Mononuclear cell (primary cell): ENCODE data around the gene PTPN13. TPM values are rescaled to one million over a fixed set of nuclear protein-coding genes. Genes with fewer than 3 reads are reported as not detected.

Experiments
- H3K27me3 ChIP-seq: 2 replicates; pipeline ENCODE4 v1.6.0; 2011; ENCODE audit warnings: low read length, control low read depth; ENCODE audit not compliant: insufficient read depth
- H3K4me1 ChIP-seq: 2 replicates; pipeline ENCODE4 v1.5.1; 2011; ENCODE audit warnings: mild to moderate bottlenecking, low read length, control low read depth; ENCODE audit not compliant: insufficient read depth
- H3K4me3 ChIP-seq: 2 replicates; pipeline ENCODE4 v1.5.1; 2011; ENCODE audit warnings: mild to moderate bottlenecking, low read length, moderate library complexity
- H3K9me3 ChIP-seq: 2 replicates; pipeline ENCODE4 v1.5.1; 2011; ENCODE audit warnings: low read depth, mild to moderate bottlenecking, control low read depth, low read length
- total RNA-seq: library from RNA; depleted of rRNA; stranded (reverse); fragments of >200 nt; gene quantifications from one replicate; pipeline ENCODE4 v1.2.3, GENCODE V29; 2012

PTPN13 gene
- total RNA-seq, 1 donor = 2.2 TPM

- no peaks in the 10 kb centered on the region for H3K9me3 ChIP-seq
Observed at GRCh38 chr4:86579941-86580340, 14.2 kb upstream of the PTPN13 start.

GRCh38 chr4:86582410-86582809 lies 11.7 kb upstream of the PTPN13 start:
- no peaks in the 10 kb centered on the region for H3K9me3 ChIP-seq
- H3K4me1 ChIP-seq = peaks cover 18% of the 10 kb centered on the region
- H3K4me3 ChIP-seq = no peak overlapping the region
- H3K27me3 ChIP-seq = no peaks in the 10 kb centered on the region

More at GRCh38 chr4:86579941-86580340, 14.2 kb upstream of the PTPN13 start:
- H3K4me3 ChIP-seq = no peak overlapping the region
- H3K4me1 ChIP-seq = no peaks in the 10 kb centered on the region
- H3K27me3 ChIP-seq = no peaks in the 10 kb centered on the region

- Histone ChIP-seq H3K4me1 (peaks cover 18% of the 10 kb centered on the region), H3K27me3 (no peaks in the 10 kb centered on the region), H3K9me3 (no peaks in the 10 kb centered on the region), H3K4me3 (no peak overlapping the region)
Observed at GRCh38 chr4:86586160-86586572, 7.9 kb upstream of the PTPN13 start.

GRCh38 chr4:86586626-86587380 lies 7.3 kb upstream of the PTPN13 start:
- no peaks in the 10 kb centered on the region for H3K27me3 ChIP-seq
- no peak overlapping the region for H3K4me3 ChIP-seq
- no peaks in the 10 kb centered on the region for H3K9me3 ChIP-seq

GRCh38 chr4:86587381-86588140 lies 6.6 kb upstream of the PTPN13 start:
- H3K9me3 ChIP-seq = no peaks in the 10 kb centered on the region
- H3K4me1 ChIP-seq = peaks cover 18% of the 10 kb centered on the region
- H3K4me3 ChIP-seq = no peak overlapping the region
- peaks cover 5% of the 10 kb centered on the region for H3K27me3 ChIP-seq

More at GRCh38 chr4:86586626-86587380, 7.3 kb upstream of the PTPN13 start:
- peaks cover 18% of the 10 kb centered on the region for H3K4me1 ChIP-seq

GRCh38 chr4:86592553-86593249 lies 1.4 kb upstream of the PTPN13 start:
- Histone ChIP-seq H3K4me3 (no peak overlapping the region), H3K9me3 (no peaks in the 10 kb centered on the region), H3K4me1 (peaks cover 22% of the 10 kb centered on the region), H3K27me3 (peaks cover 54% of the 10 kb centered on the region)

- Histone ChIP-seq H3K9me3 (no peaks in the 10 kb centered on the region), H3K4me1 (peaks cover 22% of the 10 kb centered on the region), H3K4me3 (peak overlapping the region; percentile 43), H3K27me3 (peaks cover 55% of the 10 kb centered on the region)
Observed at GRCh38 chr4:86594559-86595425, 677 bp downstream of the PTPN13 start.

GRCh38 chr4:86595426-86595805 lies 1.3 kb downstream of the PTPN13 start:
- no peaks in the 10 kb centered on the region for H3K9me3 ChIP-seq
- peaks cover 55% of the 10 kb centered on the region for H3K27me3 ChIP-seq
- peak overlapping the region; percentile 43 for H3K4me3 ChIP-seq
- H3K4me1 ChIP-seq = peaks cover 22% of the 10 kb centered on the region

GRCh38 chr4:86596807-86597206 lies 2.7 kb downstream of the PTPN13 start:
- Histone ChIP-seq H3K27me3 (peaks cover 55% of the 10 kb centered on the region), H3K4me3 (no peak overlapping the region), H3K4me1 (peaks cover 22% of the 10 kb centered on the region), H3K9me3 (no peaks in the 10 kb centered on the region)

GRCh38 chr4:86600007-86600653 lies 6.0 kb downstream of the PTPN13 start:
- Histone ChIP-seq H3K27me3 (peaks cover 27% of the 10 kb centered on the region), H3K4me1 (peaks cover 5% of the 10 kb centered on the region), H3K4me3 (no peak overlapping the region), H3K9me3 (no peaks in the 10 kb centered on the region)

- Histone ChIP-seq H3K27me3 (no peaks in the 10 kb centered on the region), H3K9me3 (no peaks in the 10 kb centered on the region), H3K4me3 (no peak overlapping the region), H3K4me1 (no peaks in the 10 kb centered on the region)
Observed at GRCh38 chr4:86603311-86603885, 9.3 kb downstream of the PTPN13 start.

- no peaks in the 10 kb centered on the region for H3K4me1 ChIP-seq
- H3K9me3 ChIP-seq = no peaks in the 10 kb centered on the region
- no peaks in the 10 kb centered on the region for H3K27me3 ChIP-seq
- H3K4me3 ChIP-seq = no peak overlapping the region
Observed at GRCh38 chr4:86606809-86607208, 12.7 kb downstream of the PTPN13 start.

- H3K27me3 ChIP-seq = no peaks in the 10 kb centered on the region
- no peaks in the 10 kb centered on the region for H3K4me1 ChIP-seq
- H3K9me3 ChIP-seq = no peaks in the 10 kb centered on the region
- no peak overlapping the region for H3K4me3 ChIP-seq
Observed at GRCh38 chr4:86608757-86609375, 14.8 kb downstream of the PTPN13 start.
